Muscle of leg (tissue), 11 donors: ENCODE results near the gene PAPPA. TPM values are rescaled to one million over a fixed set of nuclear protein-coding genes. Genes with fewer than 3 reads are reported as not detected.

Experiments
- DNase-seq: peaks from one replicate; pipeline ENCODE4 v3.0.0; 2013
- H3K27ac ChIP-seq: one replicate; pipeline ENCODE4 v1.5.1; 2013; ENCODE audit warnings: mild to moderate bottlenecking, low read length, control low read depth
- H3K27me3 ChIP-seq: one replicate; pipeline ENCODE4 v1.6.1; 2013; ENCODE audit warnings: low read length; ENCODE audit not compliant: control insufficient read depth, insufficient read depth
- H3K36me3 ChIP-seq: one replicate; pipeline ENCODE4 v1.6.1; 2013; ENCODE audit warnings: low read length; ENCODE audit not compliant: control insufficient read depth, insufficient read depth
- H3K4me1 ChIP-seq: one replicate; pipeline ENCODE4 v1.6.1; 2013; ENCODE audit warnings: low read length; ENCODE audit not compliant: control insufficient read depth, insufficient read depth
- H3K4me3 ChIP-seq: one replicate; pipeline ENCODE4 v1.5.1; 2013; ENCODE audit warnings: low read length, control low read depth
- H3K9me3 ChIP-seq: replicated peaks from 2 replicates; pipeline ENCODE4 v1.6.1; 2013; ENCODE audit warnings: low read depth, low read length; ENCODE audit not compliant: control insufficient read depth
- WGBS: methylation state at CpG from one replicate; pipeline ENCODE4 v1.1.5; 2013; ENCODE audit warnings: missing lambda C conversion rate; ENCODE audit not compliant: insufficient coverage; 5-methylcytosine and 5-hydroxymethylcytosine counted together
- polyA plus RNA-seq, 8 donors: library from polyadenylated mRNA; unstranded; fragments of 120-200 nt; gene quantifications; one replicate each; pipeline versions ENCODE4 v1.2.1 to v1.2.3, GENCODE V29; 2013; ENCODE audit warnings: inconsistent platforms in 1 of 8, low replicate concordance in 1 of 8; ENCODE audit not compliant: insufficient read length in 8 of 8, insufficient read depth in 1 of 8
- total RNA-seq: library from RNA; stranded (reverse); fragments of 120-200 nt; gene quantifications from one replicate; pipeline ENCODE4 v1.2.4, GENCODE V29; 2013

The PAPPA gene
- total and polyA plus RNA-seq, 9 donors, result 0.34 to 2.1 (median 0.92) TPM

GRCh38 chr9:116447934-116448333, 294.3 kb downstream of the PAPPA start:
- Histone ChIP-seq H3K36me3 (no peaks in the 10 kb centered on the region), H3K4me1 (peaks cover 6% of the 10 kb centered on the region), H3K27ac (no peak overlapping the region), H3K27me3 (no peaks in the 10 kb centered on the region), H3K4me3 (no peak overlapping the region), H3K9me3 (no peaks in the 10 kb centered on the region)
- peak; percentile 44 for DNase-seq
- whole genome bisulfite sequencing, result 3% methylated on average over 4 of the region's 6 CpGs

GRCh38 chr9:116448431-116448830, 294.8 kb downstream of the PAPPA start:
- Histone ChIP-seq H3K27ac (no peak overlapping the region), H3K27me3 (no peaks in the 10 kb centered on the region), H3K4me1 (peaks cover 6% of the 10 kb centered on the region), H3K4me3 (no peak overlapping the region), H3K36me3 (no peaks in the 10 kb centered on the region), H3K9me3 (no peaks in the 10 kb centered on the region)
- 75% methylated on average over 1 of the region's 3 CpGs for WGBS
- DNase-seq, result no peak

GRCh38 chr9:116449949-116450348, 296.4 kb downstream of the PAPPA start:
- Histone ChIP-seq H3K4me1 (peaks cover 6% of the 10 kb centered on the region), H3K9me3 (no peaks in the 10 kb centered on the region), H3K36me3 (no peaks in the 10 kb centered on the region), H3K4me3 (no peak overlapping the region), H3K27ac (no peak overlapping the region), H3K27me3 (no peaks in the 10 kb centered on the region)
- WGBS, result no CpG with 5 or more reads among the region's 3 CpGs
- DNase-seq, result no peak

- H3K36me3 ChIP-seq, result no peaks in the 10 kb centered on the region
- H3K27me3 ChIP-seq, result no peaks in the 10 kb centered on the region
- H3K4me1 ChIP-seq, result peaks cover 6% of the 10 kb centered on the region
- no peak overlapping the region for H3K27ac ChIP-seq
- WGBS, result 62% methylated on average over 2 of the region's 3 CpGs
- H3K9me3 ChIP-seq, result no peaks in the 10 kb centered on the region
- no peak overlapping the region for H3K4me3 ChIP-seq
- DNase-seq, result peak; percentile 27
Observed at GRCh38 chr9:116450378-116451139, 297.0 kb downstream of the PAPPA start.

- no peak for DNase-seq
- no CpG with 5 or more reads among the region's 2 CpGs for WGBS
- Histone ChIP-seq H3K27me3 (no peaks in the 10 kb centered on the region), H3K4me3 (no peak overlapping the region), H3K27ac (no peak overlapping the region), H3K4me1 (peaks cover 6% of the 10 kb centered on the region), H3K9me3 (peaks cover 3% of the 10 kb centered on the region), H3K36me3 (no peaks in the 10 kb centered on the region)
Observed at GRCh38 chr9:116451500-116452115, 298.0 kb downstream of the PAPPA start.
